ENCODE results near the gene KHK.
"Not testable (repeated sequence)": the region's sequence is repeated elsewhere in the genome, so short reads cannot be mapped to it uniquely, and the experiment has no call there.

KHK gene

DNA sequence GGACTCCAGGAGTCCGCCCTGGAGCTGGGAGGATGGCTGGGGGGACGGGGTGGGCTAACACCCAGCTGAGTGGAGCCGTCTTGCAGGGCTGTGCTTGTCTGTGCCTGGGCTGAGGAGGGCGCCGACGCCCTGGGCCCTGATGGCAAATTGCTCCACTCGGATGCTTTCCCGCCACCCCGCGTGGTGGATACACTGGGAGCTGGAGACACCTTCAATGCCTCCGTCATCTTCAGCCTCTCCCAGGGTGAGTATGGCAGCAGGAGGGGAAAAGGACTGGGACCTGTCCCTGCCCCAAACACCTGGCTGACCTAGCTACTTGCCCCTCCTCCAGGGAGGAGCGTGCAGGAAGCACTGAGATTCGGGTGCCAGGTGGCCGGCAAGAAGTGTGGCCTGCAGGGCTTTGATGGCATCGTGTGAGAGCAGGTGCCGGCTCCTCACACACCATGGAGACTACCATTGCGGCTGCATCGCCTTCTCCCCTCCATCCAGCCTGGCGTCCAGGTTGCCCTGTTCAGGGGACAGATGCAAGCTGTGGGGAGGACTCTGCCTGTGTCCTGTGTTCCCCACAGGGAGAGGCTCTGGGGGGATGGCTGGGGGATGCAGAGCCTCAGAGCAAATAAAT lies 12.9 kb downstream of the KHK start:
- no peak for DNase-seq

DNA sequence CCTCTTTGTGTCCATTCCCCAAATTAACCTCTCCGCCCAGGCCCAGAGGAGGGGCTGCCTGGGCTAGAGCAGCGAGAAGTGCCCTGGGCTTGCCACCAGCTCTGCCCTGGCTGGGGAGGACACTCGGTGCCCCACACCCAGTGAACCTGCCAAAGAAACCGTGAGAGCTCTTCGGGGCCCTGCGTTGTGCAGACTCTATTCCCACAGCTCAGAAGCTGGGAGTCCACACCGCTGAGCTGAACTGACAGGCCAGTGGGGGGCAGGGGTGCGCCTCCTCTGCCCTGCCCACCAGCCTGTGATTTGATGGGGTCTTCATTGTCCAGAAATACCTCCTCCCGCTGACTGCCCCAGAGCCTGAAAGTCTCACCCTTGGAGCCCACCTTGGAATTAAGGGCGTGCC lies 13.5 kb downstream of the KHK start:
- DNase-seq = no peak

DNA sequence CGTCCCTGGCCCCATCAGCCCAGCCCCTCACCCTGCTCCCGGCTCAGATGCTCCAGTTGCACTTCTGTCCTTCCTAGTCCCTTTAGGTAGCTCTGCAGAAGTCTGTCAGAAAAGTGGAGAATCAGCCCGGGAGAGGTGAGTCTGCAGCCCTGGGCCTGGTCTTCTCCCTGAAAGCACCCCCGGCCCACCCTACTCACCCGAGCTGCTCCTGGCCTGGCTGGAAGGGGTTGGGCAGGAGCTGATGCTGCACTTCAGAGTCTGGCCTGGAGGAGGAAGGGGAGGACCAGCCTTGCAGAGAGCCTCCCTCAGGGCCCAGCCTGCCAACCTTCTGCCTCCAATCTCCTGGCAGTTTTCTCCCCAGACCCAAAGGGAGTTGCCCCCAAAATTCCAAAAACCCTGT lies 15.8 kb downstream of the KHK start:
- no peak for DNase-seq

DNA sequence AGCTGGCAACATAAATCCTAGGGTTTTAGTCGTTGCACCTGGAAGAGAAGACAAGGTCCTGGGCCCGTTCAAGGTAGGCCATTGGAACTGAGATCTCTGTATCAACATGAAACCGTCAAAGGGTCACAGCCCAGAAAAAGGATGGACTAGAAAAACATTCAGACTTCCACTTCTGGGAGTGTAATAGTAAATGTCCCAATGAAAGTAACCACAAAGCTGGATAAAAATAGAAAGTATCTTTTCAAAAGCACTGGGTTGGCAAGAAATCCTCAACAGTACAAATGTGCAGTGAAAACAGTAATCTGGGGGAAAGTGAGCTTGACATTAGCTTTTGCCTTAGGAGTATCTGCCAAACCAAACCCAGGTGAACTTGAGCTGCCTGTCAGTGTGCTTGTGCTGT lies 19.4 kb downstream of the KHK start:
- no peak for DNase-seq

DNA sequence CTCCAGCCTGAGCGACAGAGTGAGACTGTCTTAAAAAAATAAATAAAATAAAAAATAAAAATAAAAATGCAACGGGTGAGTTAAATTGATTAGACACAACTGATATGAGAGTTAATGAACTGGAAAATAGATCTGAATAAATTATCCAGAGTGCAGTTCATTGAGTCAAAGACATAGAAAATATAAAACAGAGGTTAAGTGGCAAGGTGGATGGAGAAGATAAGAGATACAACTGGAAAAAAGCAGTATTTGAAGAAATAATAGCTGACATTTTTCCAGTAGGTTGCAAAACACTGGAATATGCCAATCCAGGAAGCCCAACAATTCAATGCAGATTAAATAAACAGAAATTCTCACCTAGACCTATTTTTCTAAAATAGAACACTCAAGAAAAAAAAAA lies 21.6 kb downstream of the KHK start:
- no peak for DNase-seq

DNA sequence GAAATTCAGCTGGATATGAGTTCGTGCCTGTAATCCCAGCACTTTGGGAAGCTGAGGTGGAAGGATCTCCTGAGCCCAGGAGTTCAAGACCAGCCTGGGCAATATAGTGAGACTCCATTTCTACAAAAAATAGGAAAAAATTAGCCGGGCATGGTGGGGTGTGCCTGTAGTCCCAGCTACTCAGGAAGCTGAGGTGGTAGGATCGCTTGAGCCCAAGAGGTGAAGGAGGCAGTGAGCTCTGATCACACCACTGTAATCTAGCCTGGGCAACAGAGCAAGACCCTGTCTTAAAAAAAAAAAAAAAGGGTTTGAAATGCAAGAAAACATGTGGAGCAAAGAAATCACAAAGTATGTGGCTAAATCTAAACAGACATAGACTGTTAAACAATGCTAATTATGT lies 22.5 kb downstream of the KHK start:
- no peak for DNase-seq

DNA sequence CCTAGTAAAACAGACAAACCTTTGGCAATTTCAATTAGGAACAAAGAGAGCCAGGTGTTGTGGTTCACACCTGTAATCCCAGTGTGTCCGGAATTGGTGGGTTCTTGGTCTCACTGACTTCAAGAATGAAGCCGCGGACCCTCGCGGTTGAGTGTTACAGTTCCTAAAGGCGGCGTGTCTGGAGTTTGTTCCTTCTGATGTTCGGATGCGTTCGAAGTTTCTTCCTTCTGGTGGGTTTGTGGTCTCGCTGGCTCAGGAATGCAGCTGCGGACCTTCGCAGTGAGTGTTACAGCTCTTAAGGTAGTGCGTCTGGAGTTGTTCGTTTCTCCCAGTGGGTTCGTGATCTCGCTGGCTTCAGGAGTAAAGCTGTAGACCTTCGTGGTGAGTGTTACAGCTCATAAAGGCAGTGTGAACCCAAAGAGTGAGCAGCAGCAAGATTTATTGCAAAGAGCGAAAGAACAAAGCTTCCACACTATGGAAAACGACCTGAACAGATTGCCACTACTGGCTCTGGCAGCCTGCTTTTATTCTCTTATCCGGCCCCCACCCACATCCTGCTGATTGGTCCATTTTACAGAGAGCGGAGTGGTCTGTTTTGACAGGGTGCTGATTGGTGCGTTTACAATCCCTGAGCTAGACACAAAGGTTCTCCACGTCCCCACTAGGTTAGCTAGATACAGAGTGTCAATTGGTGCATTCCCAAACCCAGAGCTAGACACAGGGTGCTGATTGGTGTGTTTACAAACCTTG lies 24.2 kb downstream of the KHK start:
- not testable (repeated sequence) for DNase-seq

DNA sequence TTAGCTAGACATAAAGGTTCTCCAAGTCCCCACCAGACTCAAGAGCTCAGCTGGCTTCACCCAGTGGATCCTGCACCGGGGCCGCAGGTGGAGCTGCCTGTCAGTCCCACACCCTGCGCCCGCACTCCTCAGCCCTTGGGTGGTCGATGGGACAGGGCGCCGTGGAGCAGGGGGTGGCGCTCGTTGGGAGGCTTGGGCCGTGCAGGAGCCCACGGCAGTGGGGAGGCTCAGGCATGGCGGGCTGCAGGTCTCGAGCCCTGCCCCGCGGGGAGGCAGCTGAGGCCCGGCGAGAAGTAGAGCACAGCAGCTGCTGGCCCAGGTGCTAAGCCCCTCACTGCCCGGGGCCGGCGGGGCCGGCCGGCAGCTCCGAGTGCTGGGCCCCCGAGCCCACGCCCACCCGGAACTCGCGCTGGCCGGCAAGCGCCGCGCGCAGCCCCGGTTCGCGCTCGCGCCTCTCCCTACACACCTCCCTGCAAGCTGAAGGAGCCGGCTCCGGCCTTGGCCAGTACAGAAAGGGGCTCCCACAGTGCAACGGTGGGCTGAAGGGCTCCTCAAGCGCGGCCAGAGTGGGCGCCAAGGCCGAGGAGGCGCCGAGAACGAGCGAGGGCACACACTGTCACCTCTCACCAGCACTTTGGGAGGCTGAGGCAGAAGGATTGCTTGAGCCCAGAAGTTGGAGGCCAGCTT lies 25.0 kb downstream of the KHK start:
- not testable (repeated sequence) for DNase-seq

DNA sequence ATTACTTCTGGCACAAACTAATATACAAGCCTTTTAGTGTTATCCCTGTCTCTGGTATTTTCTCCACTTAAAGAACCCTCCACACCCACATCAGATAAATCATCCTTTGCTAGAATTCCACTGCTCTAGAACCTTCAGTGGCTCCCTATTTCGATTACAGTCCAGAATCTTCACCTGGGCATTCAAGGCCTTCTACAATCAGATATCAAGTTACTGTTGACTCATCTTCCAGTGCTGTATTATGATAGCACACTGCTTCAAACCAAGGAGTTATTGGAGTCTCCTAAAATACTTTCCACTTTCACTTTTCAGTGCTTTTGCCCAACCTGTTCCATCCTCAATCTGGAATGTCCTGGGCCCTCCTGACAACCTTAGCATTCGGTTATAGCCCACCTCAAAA lies 28.9 kb downstream of the KHK start:
- DNase-seq = no peak

DNA sequence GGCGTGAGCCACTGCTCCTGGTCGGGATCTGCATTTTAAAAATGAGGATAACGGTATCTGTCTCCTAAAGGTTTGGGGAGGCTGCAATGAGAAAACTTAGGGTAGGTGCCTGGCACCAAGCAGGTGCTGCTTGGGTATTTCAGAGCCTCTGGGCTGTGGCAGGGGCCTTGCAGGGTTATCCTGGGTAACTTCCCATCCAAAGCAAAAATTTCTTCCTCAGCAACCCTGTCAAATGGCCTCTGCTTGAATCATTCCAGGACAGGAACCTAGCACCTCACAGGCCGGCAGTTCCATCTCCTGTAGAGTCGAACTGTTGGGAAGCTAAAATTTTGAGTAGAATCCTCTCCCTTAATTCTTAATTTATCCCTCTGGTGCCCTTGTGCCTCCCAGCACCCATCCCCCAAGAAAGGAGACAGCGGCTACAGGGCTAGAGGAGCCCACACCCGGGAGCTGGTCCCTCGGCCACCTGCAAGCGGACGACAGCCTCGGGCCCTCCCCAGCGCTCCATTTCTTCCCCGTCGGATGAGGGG lies 31.5 kb downstream of the KHK start:
- DNase-seq = no peak

DNA sequence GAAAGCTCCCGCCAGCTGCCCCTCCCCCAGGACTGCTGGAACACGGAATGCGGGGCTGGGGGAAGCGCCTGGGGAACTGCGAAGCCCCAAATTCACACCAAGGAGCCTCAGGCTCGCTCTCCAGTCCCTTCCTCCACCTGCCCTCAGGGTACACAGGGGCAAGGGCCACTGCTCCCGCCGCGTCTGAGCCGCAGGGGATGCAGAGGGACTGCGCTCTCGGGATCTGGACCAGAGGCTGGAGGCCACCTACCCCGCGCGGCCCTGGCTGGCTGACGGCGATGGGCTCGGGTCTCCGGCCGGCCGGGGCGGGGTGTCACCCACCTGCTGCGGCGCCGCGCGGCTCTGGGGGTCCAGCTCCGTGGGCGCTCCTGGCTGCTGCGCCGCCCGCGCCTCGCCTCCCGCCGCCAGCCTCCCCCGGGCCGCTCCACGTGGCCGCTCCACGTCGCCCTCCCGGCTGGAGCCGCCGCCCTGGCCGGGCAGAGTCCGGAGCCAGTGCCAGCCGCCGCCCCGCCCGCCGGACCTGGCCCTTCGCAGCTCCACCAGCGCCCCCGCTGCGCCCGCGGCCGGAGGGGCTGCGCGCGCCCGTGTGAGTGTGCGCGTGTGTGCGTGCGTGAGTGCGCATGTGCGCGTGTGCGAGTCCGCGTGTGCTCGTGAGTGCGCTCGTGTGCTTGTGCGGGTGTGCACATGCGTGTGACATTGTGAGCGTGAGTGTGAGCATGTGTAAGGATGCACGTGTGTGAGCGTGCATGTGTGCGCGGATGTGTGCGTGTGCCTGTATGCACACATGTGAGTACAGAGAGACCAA lies 32.2 kb downstream of the KHK start, which contains the start of gene CGREF1:
Gene CGREF1 (minus strand): TSS at position 604 of the 805 bp plus-strand sequence. CDS start 14,762 bp downstream, outside the sequence.
- no peak for DNase-seq

DNA sequence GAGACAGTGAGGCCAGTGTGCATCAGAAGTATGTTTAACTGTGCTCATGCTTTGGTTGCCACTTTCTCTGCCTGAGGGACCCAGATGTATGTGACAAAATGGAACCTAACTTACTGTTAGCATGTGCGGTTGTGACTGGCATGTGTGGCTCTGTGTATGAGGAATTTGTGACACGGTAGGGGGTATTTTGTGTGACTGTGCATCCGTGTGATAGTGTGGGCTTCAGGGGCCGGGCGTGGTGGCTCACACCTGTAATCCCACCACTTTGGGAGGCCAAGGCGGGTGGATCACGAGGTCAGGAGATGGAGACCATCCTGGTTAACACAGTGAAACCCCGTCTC lies 32.7 kb downstream of the KHK start:
- DNase-seq = not testable (repeated sequence)

DNA sequence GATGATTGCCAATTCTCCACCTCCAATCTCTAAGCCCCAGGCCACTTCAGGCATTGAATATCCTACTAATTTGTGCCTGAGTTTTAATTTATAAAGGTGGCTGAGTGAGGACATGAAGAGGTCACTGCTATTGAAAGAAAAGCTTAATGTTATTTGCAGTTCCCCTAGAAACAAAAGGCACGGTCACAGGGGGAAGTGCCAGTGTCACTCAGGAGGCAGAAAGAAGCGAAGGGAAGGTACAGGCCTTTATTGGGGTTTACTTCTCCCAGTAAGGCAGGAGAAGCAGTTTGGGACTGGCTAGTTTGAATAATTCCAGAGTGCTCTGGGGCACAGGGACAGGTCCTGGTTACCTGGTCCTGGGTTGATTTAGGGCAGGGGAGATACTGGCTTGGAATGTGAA lies 35.3 kb downstream of the KHK start:
- no peak for DNase-seq

DNA sequence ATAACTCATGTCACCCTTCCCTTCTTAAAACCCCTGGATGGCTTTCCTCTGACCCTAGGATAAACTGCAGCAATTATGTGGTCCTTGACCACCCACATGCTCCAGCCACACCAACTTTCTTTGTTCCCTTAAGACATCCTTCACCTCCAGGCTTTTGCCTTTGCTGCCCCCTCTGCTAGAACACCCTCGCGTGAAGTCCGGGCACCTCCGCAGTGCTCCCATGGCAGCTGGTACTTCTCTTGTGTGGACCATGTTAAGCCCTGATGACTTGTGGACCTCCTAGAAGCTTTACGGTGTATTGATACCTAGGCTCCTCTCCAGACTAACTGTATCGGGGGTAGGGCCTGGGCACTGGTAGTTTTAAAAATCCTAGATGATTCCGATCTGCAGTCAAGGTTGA lies 36.2 kb downstream of the KHK start:
- DNase-seq = no peak

DNA sequence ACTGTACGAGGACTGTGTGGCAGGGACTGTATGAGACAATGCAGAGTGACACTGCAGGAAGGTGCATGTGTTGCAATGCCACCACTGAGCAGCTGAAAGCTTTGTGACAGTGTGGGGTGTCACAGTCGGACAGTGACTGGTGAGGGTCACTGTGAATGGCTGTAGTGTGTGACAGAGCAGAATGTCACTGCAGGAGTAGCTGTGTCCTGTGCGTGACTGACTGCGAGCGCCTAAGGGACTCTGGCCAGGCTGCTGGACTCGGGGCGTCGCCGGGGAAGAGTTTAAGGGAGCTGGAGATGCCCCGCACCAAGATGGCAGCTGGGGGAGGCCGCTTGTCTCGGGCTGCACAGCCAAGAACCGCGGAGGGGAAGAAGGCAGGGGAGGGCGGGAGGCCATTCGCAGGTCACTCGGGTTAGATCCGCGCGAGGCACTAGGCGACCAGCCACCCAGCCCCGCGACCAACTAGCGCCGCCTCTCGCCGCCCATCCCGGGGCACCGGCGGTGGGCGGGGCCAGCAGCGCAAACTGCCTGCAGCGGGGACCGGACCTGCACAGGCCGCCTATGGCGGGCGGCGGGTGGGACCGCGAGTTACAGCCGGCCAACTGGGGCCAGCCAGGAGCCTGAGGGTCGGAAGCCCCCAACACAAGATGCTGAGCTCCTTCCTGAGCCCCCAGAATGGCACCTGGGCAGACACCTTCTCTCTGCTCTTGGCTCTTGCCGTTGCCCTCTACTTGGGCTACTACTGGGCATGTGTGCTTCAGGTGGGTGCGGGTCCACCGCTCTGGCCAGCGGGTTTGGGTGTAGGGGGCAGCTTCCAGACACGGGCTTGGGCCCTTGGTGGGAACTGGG lies 37.0 kb downstream of the KHK start, which contains the start of gene ABHD1:
Gene ABHD1 (plus strand): TSS at position 514 of the 849 bp plus-strand sequence. CDS start 134 bp downstream, at position 648.
- DNase-seq = peak; percentile 58

DNA sequence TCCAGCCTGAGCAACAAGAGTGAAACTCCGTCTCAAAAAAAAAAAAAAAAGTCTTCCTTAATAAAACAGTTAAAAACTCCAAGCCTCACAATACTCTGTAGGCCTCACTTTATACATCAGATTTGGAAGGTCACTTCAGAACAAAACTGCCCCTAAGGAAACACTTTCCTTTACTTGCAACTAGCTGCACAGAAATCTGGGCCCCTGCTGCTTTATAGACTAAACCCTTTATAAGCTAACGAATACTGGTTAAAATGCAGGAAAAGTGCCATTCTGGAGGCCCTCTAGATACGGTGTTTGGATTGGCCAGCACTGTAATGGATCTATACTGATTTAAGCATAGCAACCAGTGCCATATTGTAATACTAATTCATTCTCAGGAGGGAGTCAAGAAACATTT lies 38.5 kb downstream of the KHK start:
- DNase-seq = no peak

DNA sequence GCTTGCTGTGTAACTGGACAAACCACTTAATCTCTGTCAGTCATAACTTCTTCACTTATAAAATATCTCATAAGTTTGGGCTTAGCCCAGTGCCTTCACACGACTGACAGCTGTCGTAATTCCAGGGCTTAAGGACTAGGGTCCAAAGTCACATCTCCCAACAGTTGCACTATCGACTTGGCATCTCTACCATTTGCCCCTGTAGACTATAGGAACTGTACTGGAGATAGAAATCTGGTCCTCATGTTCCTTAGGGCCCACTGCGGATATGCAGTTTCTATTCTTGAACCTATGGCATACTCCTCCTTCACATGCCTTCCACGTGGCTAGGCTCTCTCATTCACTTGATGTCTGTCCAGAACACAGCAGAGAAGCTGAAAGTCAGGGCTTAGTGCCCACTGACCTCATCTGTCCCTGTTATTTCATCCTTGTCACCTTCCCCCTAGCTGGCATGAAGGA lies 39.7 kb downstream of the KHK start:
- DNase-seq = no peak

DNA sequence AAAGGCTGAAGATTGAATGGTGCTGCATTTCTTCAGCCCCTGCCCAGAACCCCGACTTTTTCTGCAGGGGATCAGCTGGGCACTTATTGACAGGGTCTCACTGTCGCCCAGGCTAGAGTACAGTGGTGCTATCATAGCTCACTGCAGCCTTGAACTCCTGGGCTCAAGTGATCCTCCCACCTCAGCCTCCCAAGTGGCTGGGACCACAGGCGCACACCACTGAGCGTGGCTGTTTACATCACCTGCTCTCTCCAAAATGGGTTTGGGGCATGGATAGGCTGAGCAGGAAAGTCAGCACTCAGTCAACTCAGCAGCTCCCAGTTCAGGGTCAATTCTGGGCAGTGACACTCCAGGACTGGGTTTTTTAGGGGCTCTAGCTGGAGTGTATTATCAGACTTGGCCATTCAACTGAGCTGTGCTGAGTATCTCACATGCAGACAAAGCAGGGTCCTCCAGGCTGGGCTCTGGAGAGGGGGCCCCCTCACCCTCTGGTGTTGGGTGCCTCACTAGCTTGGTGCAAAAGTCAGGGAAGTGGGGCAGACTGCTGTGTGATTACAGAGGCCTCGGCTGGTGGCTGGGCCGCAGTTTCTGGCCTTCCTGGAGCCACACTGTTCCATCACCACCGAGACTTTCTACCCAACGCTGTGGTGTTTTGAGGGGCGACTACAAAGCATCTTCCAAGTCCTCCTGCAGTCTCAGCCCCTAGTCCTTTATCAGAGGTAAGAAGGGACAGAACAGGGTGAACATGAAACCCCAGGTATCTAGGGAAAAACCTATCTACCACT lies 41.5 kb downstream of the KHK start:
- no peak for DNase-seq

DNA sequence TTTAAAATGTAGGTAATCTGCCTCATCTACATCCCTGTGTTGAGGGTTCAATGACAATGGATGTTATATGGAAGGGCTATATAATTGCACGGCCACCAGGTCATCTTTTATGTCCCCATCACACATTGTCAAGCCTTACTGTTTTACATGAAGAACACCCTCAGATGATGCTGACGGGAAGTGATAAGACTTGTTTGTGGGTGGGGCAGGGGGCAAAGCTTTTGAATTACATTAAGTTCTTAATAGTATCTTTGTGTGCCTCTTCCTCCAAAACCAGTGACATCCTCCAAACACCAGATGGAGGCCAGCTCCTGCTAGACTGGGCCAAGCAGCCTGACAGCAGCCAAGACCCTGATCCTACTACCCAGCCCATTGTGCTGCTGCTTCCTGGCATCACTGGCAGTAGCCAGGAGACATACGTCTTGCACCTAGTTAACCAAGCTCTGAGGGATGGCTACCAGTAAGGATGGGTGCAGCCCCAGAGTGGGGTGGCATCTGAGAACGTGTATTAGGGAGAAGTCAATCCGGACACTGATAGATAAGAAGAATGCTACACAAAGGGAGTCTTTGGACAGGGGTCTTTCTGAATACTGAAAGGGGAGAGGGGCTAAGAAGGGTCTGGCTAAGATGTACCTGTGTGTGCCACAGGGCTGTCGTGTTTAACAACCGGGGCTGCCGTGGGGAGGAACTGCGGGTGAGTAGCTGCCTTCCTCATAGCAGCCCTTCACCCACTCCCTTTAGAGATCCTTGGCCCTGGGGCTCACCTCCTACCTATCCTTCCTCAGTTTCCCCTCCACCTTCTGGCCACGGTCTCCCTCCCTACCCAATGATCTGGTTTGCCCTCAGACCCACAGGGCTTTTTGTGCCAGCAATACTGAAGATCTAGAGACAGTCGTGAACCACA lies 42.3 kb downstream of the KHK start:
- no peak for DNase-seq

DNA sequence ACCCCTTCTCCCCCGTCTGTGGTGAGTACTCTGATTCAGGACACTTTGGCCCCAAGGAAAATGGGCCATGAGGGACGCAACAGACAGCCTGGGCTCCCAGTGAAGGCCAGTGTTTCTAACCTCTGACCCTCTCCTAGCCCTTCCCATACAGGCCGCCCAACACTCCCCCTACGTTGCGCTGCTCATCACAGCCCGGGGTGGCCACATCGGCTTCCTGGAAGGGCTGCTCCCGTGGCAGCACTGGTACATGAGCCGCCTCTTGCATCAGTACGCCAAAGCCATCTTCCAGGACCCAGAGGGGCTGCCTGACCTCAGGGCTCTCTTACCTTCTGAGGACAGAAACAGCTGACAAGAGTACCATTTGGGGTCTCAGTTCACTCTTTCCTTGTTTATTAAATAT lies 43.8 kb downstream of the KHK start:
- DNase-seq = no peak

Data from effector CD4-positive, alpha-beta T cell (primary cell).